ENCODE measurements around the gene ASTN2. TPM values are rescaled to one million over a fixed set of nuclear protein-coding genes. Genes with fewer than 3 reads are reported as not detected.
A peak's percentile ranks its signal among the peaks of the same experiment; 100 is the strongest.

Gene ASTN2
- total and polyA plus RNA-seq, 9 of the 15 experiments (the other 6 are each of a cell fraction or from before 2014, with no cell fraction given): 0.56 to 3.5 (median 1.9) TPM

- TF ChIP-seq, protein P1, sequence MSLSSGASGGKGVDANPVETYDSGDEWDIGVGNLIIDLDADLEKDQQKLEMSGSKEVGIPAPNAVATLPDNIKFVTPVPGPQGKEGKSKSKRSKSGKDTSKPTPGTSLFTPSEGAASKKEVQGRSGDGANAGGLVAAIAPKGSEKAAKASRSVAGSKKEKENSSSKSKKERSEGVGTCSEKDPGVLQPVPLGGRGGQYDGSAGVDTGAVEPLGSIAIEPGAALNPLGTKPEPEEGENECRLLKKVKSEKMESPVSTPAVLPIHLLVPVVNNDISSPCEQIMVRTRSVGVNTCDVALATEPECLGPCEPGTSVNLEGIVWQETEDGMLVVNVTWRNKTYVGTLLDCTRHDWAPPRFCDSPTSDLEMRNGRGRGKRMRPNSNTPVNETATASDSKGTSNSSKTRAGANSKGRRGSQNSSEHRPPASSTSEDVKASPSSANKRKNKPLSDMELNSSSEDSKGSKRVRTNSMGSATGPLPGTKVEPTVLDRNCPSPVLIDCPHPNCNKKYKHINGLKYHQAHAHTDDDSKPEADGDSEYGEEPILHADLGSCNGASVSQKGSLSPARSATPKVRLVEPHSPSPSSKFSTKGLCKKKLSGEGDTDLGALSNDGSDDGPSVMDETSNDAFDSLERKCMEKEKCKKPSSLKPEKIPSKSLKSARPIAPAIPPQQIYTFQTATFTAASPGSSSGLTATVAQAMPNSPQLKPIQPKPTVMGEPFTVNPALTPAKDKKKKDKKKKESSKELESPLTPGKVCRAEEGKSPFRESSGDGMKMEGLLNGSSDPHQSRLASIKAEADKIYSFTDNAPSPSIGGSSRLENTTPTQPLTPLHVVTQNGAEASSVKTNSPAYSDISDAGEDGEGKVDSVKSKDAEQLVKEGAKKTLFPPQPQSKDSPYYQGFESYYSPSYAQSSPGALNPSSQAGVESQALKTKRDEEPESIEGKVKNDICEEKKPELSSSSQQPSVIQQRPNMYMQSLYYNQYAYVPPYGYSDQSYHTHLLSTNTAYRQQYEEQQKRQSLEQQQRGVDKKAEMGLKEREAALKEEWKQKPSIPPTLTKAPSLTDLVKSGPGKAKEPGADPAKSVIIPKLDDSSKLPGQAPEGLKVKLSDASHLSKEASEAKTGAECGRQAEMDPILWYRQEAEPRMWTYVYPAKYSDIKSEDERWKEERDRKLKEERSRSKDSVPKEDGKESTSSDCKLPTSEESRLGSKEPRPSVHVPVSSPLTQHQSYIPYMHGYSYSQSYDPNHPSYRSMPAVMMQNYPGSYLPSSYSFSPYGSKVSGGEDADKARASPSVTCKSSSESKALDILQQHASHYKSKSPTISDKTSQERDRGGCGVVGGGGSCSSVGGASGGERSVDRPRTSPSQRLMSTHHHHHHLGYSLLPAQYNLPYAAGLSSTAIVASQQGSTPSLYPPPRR (CRISPR knock-in tag; IDR thresholded peaks at IDR 0.05; ENCODE audit: borderline replicate concordance): no peak
- TF ChIP-seq EHMT2 (IDR thresholded peaks at IDR 0.05): 0 out of 2 replicates have a peak, but pooled peaks have one; percentile 22
- no peak for TF ChIP-seq KAT8 (IDR thresholded peaks at IDR 0.05; ENCODE audit: low read depth)
- TF ChIP-seq ZNF274 (IDR thresholded peaks at IDR 0.05; ENCODE audit: borderline replicate concordance, low read depth, low read length): no peak
- TF ChIP-seq SLC30A9 (CRISPR knock-in tag; IDR thresholded peaks at IDR 0.05): no peak
These were observed 380.0 kb downstream of the ASTN2 start (continued) for GRCh38 chr9:117034866-117035265.

DNA sequence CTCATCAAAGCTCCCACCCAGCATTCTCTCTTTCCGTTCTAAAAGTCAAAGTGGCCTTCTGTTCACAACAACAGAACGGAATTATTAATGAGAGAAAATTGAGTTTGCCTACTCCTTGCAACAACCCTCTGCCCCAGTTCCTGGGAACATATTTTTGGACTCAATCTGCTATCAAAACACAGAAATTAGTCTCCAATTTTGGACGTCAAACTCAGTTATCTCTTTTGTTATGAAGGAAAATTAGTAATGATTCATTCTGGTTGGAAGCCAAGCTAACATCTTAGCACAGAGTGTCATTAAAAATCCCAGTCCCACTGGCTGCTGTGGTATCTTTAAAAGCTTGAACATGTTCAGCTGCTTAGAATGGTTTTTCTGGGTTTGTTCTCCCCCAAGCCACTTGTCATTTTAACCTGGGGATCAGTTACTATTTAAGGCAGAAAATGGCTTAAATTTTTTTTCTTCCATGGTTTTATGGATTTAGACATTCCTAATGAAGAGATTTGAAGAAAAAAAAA, 384.5 kb downstream of the ASTN2 start:
- Histone ChIP-seq H3K36me3 (ENCODE audit: control insufficient read depth, insufficient read depth, low read length) (no peaks in the 10 kb centered on the region), H4K20me1 (replicated peaks; ENCODE audit: control insufficient read depth, insufficient read depth, low read length) (no peaks in the 10 kb centered on the region), H2AFZ (ENCODE audit: low read depth, low read length) (no peak overlapping the region), H3K27me3 (ENCODE audit: control insufficient read depth in 2 of 2, insufficient read depth in 2 of 2, low read length in 2 of 2) (no peaks in the 10 kb centered on the region), H3K9me1 (ENCODE audit: control insufficient read depth, insufficient read depth, low read length) (no peaks in the 10 kb centered on the region), H3K4me2 (ENCODE audit: insufficient read depth, low read length) (no peak overlapping the region), H3K4me1 (replicated peaks in 1 of 2; ENCODE audit: control insufficient read depth in 2 of 2, insufficient read depth in 2 of 2, low read length in 2 of 2) (no peaks in the 10 kb centered on the region), H3K27ac (ENCODE audit: extremely low read depth, low read depth, low read length) (no peak overlapping the region), H3K9me3 (replicated peaks; ENCODE audit: control insufficient read depth, insufficient read depth, low read depth, low read length) (no peaks in the 10 kb centered on the region), H3K79me2 (ENCODE audit: control insufficient read depth, insufficient read depth, low read length) (no peaks in the 10 kb centered on the region), H3K9ac (ENCODE audit: insufficient read depth in 1 of 2, low read depth in 2 of 2, low read length in 2 of 2) (no peak overlapping the region), H3K4me3 (no peak overlapping the region)
- ATAC-seq (no peak), DNase-seq (ENCODE audit: extremely low read depth in 1 of 4, low spot score in 3 of 4) (no peak), FAIRE-seq (no peak)
- WGBS (ENCODE audit: insufficient coverage, low coverage, missing lambda C conversion rate): 0% methylated on average over 3 of the region's 3 CpGs
- in situ Hi-C loops (cut with MboI): no loop called here
- POLR2A ChIA-PET: no interaction called here
- no TSS peak for BruUV-seq (replicated peaks)
- intact Hi-C loops (cut with micrococcal nuclease): no loop called here
- CTCF ChIA-PET (ENCODE audit: low intra/inter-chr PET ratio): no interaction called here
- TF ChIP-seq ZNF217 (CRISPR knock-in tag; IDR thresholded peaks at IDR 0.05) (no peak), RFX1 (IDR thresholded peaks at IDR 0.05) (no peak), KDM1A (IDR thresholded peaks at IDR 0.05) (no peak), NCOA4 (IDR thresholded peaks at IDR 0.05; ENCODE audit: partially characterized antibody) (no peak), NFYB (IDR thresholded peaks at IDR 0.05; ENCODE audit: extremely low read depth, insufficient read length) (no peak), RBFOX2 (IDR thresholded peaks at IDR 0.05; ENCODE audit: low read depth, low read length) (no peak), ETS1 (conservative IDR thresholded peaks at IDR 0.05; ENCODE audit: control insufficient read depth, low read depth, low read length) (no peak), HMGN3 (IDR thresholded peaks at IDR 0.05; ENCODE audit: borderline replicate concordance, extremely low read depth, insufficient read length, low read depth, low read length) (no peak), ETV5 (CRISPR knock-in tag; IDR thresholded peaks at IDR 0.05; ENCODE audit: low read depth) (no peak)

All from K562 (cell line).